Endodermal cell (in vitro differentiated cells): ENCODE data around the gene NDST4. TPM values are rescaled to one million over a fixed set of nuclear protein-coding genes. Genes with fewer than 3 reads are reported as not detected.

Experiments used
- DNase-seq: peaks from one replicate; pipeline ENCODE4 v3.0.0-alpha.2; 2017
- H3K27ac ChIP-seq: 2 replicates; pipeline ENCODE4 v1.5.1; 2013; ENCODE audit warnings: mild to moderate bottlenecking, low read depth, low read length, moderate library complexity
- H3K27me3 ChIP-seq: 2 replicates; pipeline ENCODE4 v1.6.1; 2013; ENCODE audit warnings: mild to moderate bottlenecking, low read length, moderate library complexity; ENCODE audit not compliant: insufficient read depth, control insufficient read depth, poor library complexity, severe bottlenecking
- H3K36me3 ChIP-seq: 2 replicates; pipeline ENCODE4 v1.7.0; 2013; ENCODE audit warnings: mild to moderate bottlenecking, low read length, moderate library complexity; ENCODE audit not compliant: control insufficient read depth, insufficient read depth
- H3K4me1 ChIP-seq: one replicate; pipeline ENCODE4 v1.7.0; 2013; ENCODE audit warnings: low read length; ENCODE audit not compliant: control insufficient read depth, insufficient read depth
- H3K4me3 ChIP-seq: 2 replicates; pipeline ENCODE4 v1.5.1; 2013; ENCODE audit warnings: mild to moderate bottlenecking, low read length, moderate library complexity
- H3K9ac ChIP-seq: 2 replicates; pipeline ENCODE4 v1.6.1; 2013; ENCODE audit warnings: mild to moderate bottlenecking, low read length, moderate library complexity; ENCODE audit not compliant: poor library complexity, severe bottlenecking; ENCODE audit errors: extremely low read depth
- H3K9me3 ChIP-seq: 2 replicates; pipeline ENCODE4 v1.6.1; 2013; ENCODE audit warnings: mild to moderate bottlenecking, low read length, moderate library complexity; ENCODE audit not compliant: control insufficient read depth
- H3K27ac Mint-ChIP-seq: 2 replicates; pipeline ENCODE4 v1.8.0; 2020; ENCODE audit warnings: mixed read lengths
- H3K27me3 Mint-ChIP-seq: 2 replicates; pipeline ENCODE4 v1.8.0; 2021; ENCODE audit warnings: mild to moderate bottlenecking, mixed read lengths; ENCODE audit not compliant: insufficient read depth
- H3K36me3 Mint-ChIP-seq: 2 replicates; pipeline ENCODE4 v1.8.0; 2020; ENCODE audit warnings: low read depth, mixed read lengths
- H3K4me1 Mint-ChIP-seq: 2 replicates; pipeline ENCODE4 v1.8.0; 2020; ENCODE audit warnings: mixed read lengths
- H3K4me3 Mint-ChIP-seq: 2 replicates; pipeline ENCODE4 v1.8.0; 2020; ENCODE audit warnings: mild to moderate bottlenecking, moderate library complexity, mixed read lengths
- H3K9me3 Mint-ChIP-seq: 2 replicates; pipeline ENCODE4 v1.8.0; 2020; ENCODE audit warnings: mild to moderate bottlenecking, mixed read lengths
- CTCF ChIP-seq: fragments of 200-600 bp; sonication (generic); conservative IDR thresholded peaks from 2 replicates; pipeline ENCODE4 v1.5.0; 2021; ENCODE audit warnings: antibody characterized with exemption, mild to moderate bottlenecking
- WGBS, 2 experiments: methylation state at CpG; one replicate each; pipeline versions ENCODE4 v1.1.5 to v1.1.7; 2013; ENCODE audit warnings: missing lambda C conversion rate in 2 of 2, mixed read lengths in 1 of 2; ENCODE audit not compliant: insufficient coverage in 1 of 2, insufficient read length in 1 of 2; 5-methylcytosine and 5-hydroxymethylcytosine counted together
- total RNA-seq, 2 donors: library from RNA; stranded (reverse); fragmentation: NEBNext Ultra II Directional in 1 of 2; extraction: Animal tissue kit (Norgen Biotek cat#: 25700) in 1 of 2; gene quantifications; 2 replicates in 1 of 2; 3 replicates in 1 of 2; pipeline ENCODE4 v1.2.1, GENCODE V29; 2021

Gene NDST4
- total RNA-seq, 2 donors from 2014 or later, result 0.31 TPM; not detected in 1

GRCh38 chr4:115117651-115118050, 4.2 kb upstream of the NDST4 start:
- Histone ChIP-seq H3K4me1 (peaks cover 16% of the 10 kb centered on the region), H3K36me3 (no peaks in the 10 kb centered on the region), H3K9ac (no peak overlapping the region), H3K9me3 (no peaks in the 10 kb centered on the region), H3K4me3 (no peak overlapping the region), H3K27me3 (no peaks in the 10 kb centered on the region), H3K27ac (no peak overlapping the region)
- H3K4me1 Mint-ChIP-seq, result peaks cover 17% of the 10 kb centered on the region
- 83% methylated on average over 3 of the region's 3 CpGs; no CpG with 5 or more reads in 1 of the 2 experiments for WGBS, 2 experiments
- H3K27ac Mint-ChIP-seq, result no peak overlapping the region
- H3K9me3 Mint-ChIP-seq, result no peaks in the 10 kb centered on the region
- TF ChIP-seq CTCF, result no peak
- no peak for DNase-seq
- H3K36me3 Mint-ChIP-seq, result no peaks in the 10 kb centered on the region
- H3K4me3 Mint-ChIP-seq, result no peak overlapping the region
- H3K27me3 Mint-ChIP-seq, result no peaks in the 10 kb centered on the region

DNA sequence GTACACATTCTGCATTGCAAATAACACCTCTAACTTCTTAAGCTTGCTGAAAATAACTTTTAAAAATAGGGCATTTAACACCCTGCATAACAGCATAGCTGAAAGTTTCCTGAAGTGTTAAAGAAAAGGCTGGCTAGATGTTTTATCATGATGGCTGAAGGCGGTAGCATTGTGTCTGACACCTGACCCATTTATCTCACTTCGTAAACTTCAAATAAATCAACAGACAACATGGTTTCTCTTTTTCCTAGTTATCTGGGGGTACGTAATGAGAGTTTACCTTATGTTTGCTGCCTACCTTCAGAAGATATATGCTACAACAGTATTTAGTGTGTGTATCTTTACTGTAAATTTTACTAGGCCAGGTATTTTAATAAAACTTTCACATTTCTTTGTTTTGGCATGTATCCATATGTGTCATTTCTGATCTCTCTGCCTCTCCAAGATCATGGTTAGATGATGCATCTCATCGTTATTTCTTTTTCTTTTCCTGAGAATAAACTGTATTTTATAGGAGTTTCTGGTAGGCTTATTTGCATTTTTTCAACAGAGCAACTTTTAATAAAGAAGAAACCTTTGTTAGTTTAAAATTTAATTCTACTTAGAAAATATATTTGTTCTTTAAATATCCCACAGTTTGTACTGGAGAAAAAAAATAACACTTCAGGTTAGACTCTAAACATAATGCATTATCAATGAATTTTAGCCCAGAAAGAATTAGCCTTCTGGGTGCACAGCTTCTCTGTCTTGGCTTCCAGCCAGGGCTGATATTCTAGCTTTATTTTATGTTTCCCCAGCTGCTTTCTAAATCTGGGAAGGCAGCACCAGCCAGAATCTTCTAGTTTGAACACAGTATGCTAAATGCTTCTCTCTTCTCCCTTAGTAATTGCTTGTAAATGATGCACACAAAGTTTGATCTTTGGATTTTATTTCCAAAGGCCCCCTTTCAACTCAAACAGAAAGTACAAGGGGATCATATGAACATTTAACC, 2.9 kb downstream of the NDST4 start:
- H3K27me3 Mint-ChIP-seq, result no peaks in the 10 kb centered on the region
- Histone ChIP-seq H3K27me3 (no peaks in the 10 kb centered on the region), H3K4me3 (peak overlapping the region; percentile 47), H3K9me3 (no peaks in the 10 kb centered on the region), H3K4me1 (peaks cover 3% of the 10 kb centered on the region), H3K36me3 (no peaks in the 10 kb centered on the region), H3K9ac (no peak overlapping the region), H3K27ac (no peak overlapping the region)
- DNase-seq, result no peak
- H3K36me3 Mint-ChIP-seq, result no peaks in the 10 kb centered on the region
- H3K4me3 Mint-ChIP-seq, result no peak overlapping the region
- H3K9me3 Mint-ChIP-seq, result no peaks in the 10 kb centered on the region
- peak overlapping the region; percentile 79 for H3K27ac Mint-ChIP-seq
- TF ChIP-seq CTCF, result no peak
- H3K4me1 Mint-ChIP-seq, result peaks cover 22% of the 10 kb centered on the region
- WGBS, 2 experiments, result 55% methylated on average over 4 of the region's 4 CpGs; no CpG with 5 or more reads in 1 of the 2 experiments

GRCh38 chr4:115108850-115109249, 4.6 kb downstream of the NDST4 start:
- H3K27me3 ChIP-seq, result no peaks in the 10 kb centered on the region
- Mint-ChIP-seq H3K9me3 (no peaks in the 10 kb centered on the region), H3K4me1 (peaks cover 22% of the 10 kb centered on the region), H3K27ac (no peak overlapping the region), H3K36me3 (no peaks in the 10 kb centered on the region), H3K27me3 (no peaks in the 10 kb centered on the region), H3K4me3 (no peak overlapping the region)
- peaks cover 3% of the 10 kb centered on the region for H3K4me1 ChIP-seq
- H3K27ac ChIP-seq, result no peak overlapping the region
- H3K9me3 ChIP-seq, result no peaks in the 10 kb centered on the region
- no peak overlapping the region for H3K4me3 ChIP-seq
- no peak for TF ChIP-seq CTCF
- no peaks in the 10 kb centered on the region for H3K36me3 ChIP-seq
- H3K9ac ChIP-seq, result no peak overlapping the region
- no peak for DNase-seq
